Neural cell (in vitro differentiated cells): ENCODE measurements around the gene SLC12A9.
A peak's percentile ranks its signal among the peaks of the same experiment; 100 is the strongest.

Experiments
- EZH2 ChIP-seq: fragments of 200-600, 300-800 bp; shearing (Covaris generic), sonication (generic); IDR thresholded peaks from 2 replicates; pipeline ENCODE4 v1.6.1; 2014; ENCODE audit warnings: antibody characterized with exemption, low read length, borderline replicate concordance, mild to moderate bottlenecking; ENCODE audit not compliant: insufficient read depth, poor library complexity, severe bottlenecking
- POLR2AphosphoS5 ChIP-seq: IDR thresholded peaks from 2 replicates; pipeline ENCODE4 v1.6.1; 2012
- RAD21 ChIP-seq: fragments of 450-650 bp; conservative IDR thresholded peaks from 2 replicates; pipeline ENCODE4 v1.6.1; 2014; ENCODE audit warnings: antibody characterized with exemption, mild to moderate bottlenecking, moderate library complexity
- SMC3 ChIP-seq: fragments of 450-650 bp; conservative IDR thresholded peaks from 2 replicates; pipeline ENCODE4 v1.6.1; 2014; ENCODE audit warnings: antibody characterized with exemption, mild to moderate bottlenecking, moderate library complexity; ENCODE audit not compliant: poor library complexity
- TF ChIP-seq, protein P1 (sequence below): fragments of 450-650 bp; IDR thresholded peaks from 2 replicates; pipeline ENCODE4 v1.5.1; 2014; ENCODE audit warnings: antibody characterized with exemption, mild to moderate bottlenecking, moderate library complexity; ENCODE audit not compliant: poor library complexity, severe bottlenecking
- TF ChIP-seq, protein P2 (sequence below): IDR thresholded peaks from 2 replicates; pipeline ENCODE4 v1.6.1; 2012; ENCODE audit warnings: borderline replicate concordance

DNA sequence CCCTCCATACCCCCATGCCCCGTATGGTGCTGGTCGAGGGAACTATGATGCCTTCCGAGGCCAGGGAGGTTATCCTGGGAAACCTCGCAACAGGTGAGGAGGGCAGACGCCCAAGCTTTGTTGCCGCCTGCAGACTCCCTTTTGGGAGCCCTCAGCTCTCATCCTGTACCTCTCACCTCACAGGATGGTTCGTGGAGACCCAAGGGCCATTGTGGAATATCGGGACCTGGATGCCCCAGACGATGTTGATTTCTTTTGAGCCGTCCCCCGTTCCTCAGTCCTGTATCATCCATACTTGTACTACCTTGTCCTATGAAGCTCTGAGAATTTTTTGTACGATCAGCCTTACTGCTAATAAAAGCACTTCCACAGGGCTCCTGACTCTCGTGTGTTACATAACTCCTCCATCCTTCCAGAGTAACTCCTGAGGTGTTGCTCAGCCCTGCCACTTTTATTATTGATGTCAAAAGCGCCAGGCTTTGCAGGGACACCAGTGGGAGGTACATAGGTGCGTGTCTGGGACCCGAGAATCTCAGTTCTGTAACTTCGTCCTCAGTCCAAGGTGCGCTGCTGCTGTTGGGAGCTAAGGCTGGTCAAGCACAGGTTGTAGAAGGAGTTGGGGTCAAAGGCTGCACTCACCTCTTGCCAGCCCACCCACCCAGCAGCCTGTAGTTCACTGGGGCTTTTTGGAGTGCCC lies 35.9 kb downstream of the SLC12A9 start:
- TF ChIP-seq RAD21 (no peak), SMC3 (no peak), POLR2AphosphoS5 (peak; percentile 12), EZH2 (no peak)
- TF ChIP-seq, protein P1, sequence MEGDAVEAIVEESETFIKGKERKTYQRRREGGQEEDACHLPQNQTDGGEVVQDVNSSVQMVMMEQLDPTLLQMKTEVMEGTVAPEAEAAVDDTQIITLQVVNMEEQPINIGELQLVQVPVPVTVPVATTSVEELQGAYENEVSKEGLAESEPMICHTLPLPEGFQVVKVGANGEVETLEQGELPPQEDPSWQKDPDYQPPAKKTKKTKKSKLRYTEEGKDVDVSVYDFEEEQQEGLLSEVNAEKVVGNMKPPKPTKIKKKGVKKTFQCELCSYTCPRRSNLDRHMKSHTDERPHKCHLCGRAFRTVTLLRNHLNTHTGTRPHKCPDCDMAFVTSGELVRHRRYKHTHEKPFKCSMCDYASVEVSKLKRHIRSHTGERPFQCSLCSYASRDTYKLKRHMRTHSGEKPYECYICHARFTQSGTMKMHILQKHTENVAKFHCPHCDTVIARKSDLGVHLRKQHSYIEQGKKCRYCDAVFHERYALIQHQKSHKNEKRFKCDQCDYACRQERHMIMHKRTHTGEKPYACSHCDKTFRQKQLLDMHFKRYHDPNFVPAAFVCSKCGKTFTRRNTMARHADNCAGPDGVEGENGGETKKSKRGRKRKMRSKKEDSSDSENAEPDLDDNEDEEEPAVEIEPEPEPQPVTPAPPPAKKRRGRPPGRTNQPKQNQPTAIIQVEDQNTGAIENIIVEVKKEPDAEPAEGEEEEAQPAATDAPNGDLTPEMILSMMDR, result no peak
- TF ChIP-seq, protein P2, sequence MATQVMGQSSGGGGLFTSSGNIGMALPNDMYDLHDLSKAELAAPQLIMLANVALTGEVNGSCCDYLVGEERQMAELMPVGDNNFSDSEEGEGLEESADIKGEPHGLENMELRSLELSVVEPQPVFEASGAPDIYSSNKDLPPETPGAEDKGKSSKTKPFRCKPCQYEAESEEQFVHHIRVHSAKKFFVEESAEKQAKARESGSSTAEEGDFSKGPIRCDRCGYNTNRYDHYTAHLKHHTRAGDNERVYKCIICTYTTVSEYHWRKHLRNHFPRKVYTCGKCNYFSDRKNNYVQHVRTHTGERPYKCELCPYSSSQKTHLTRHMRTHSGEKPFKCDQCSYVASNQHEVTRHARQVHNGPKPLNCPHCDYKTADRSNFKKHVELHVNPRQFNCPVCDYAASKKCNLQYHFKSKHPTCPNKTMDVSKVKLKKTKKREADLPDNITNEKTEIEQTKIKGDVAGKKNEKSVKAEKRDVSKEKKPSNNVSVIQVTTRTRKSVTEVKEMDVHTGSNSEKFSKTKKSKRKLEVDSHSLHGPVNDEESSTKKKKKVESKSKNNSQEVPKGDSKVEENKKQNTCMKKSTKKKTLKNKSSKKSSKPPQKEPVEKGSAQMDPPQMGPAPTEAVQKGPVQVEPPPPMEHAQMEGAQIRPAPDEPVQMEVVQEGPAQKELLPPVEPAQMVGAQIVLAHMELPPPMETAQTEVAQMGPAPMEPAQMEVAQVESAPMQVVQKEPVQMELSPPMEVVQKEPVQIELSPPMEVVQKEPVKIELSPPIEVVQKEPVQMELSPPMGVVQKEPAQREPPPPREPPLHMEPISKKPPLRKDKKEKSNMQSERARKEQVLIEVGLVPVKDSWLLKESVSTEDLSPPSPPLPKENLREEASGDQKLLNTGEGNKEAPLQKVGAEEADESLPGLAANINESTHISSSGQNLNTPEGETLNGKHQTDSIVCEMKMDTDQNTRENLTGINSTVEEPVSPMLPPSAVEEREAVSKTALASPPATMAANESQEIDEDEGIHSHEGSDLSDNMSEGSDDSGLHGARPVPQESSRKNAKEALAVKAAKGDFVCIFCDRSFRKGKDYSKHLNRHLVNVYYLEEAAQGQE, result no peak
